Stimulated activated naive B cell treated with anti-CD40 and anti-IgM and Interleukin-4, amounts not matched to agents 10 μg/mL and 1 μg/mL and 100 μg/mL, for 72 hours (primary cell): Measurements from ENCODE around the gene SLC16A8.
"Not testable (repeated sequence)": the region's sequence is repeated elsewhere in the genome, so short reads cannot be mapped to it uniquely, and the experiment has no call there.

Experiments
- ATAC-seq, 2 donors: fragments of 150-1000 bp; cut with Tn5 transposase; replicated peaks; 2 replicates each; pipeline ENCODE4 v1.10.0; 2021; ENCODE audit warnings: moderate library complexity in 1 of 2
- DNase-seq: peaks from one replicate; pipeline ENCODE4 v3.0.0; 2021
- H3K27ac Mint-ChIP-seq: one replicate; pipeline ENCODE4 v1.8.0; 2022; ENCODE audit warnings: mild to moderate bottlenecking, mixed read lengths
- H3K27me3 Mint-ChIP-seq, 2 donors: one replicate each; pipeline ENCODE4 v1.8.0; 2022; ENCODE audit warnings: mixed read lengths in 2 of 2
- H3K36me3 Mint-ChIP-seq, 2 donors: one replicate each; pipeline ENCODE4 v1.8.0; 2022; ENCODE audit warnings: mixed read lengths in 2 of 2, mild to moderate bottlenecking in 1 of 2
- H3K4me1 Mint-ChIP-seq, 2 donors: one replicate each; pipeline ENCODE4 v1.8.0; 2022; ENCODE audit warnings: mixed read lengths in 2 of 2, mild to moderate bottlenecking in 1 of 2
- H3K4me3 Mint-ChIP-seq, 2 donors: one replicate each; pipeline ENCODE4 v1.8.0; 2022; ENCODE audit warnings: mild to moderate bottlenecking in 2 of 2, mixed read lengths in 2 of 2, moderate library complexity in 1 of 2
- H3K9me3 Mint-ChIP-seq, 2 donors: one replicate each; pipeline ENCODE4 v1.8.0; 2022; ENCODE audit warnings: mixed read lengths in 2 of 2, mild to moderate bottlenecking in 1 of 2

The SLC16A8 gene

GRCh38 chr22:38120359-38121110, 36.6 kb upstream of the SLC16A8 start:
- Mint-ChIP-seq H3K27ac (peak overlapping the region; percentile 34), H3K4me1 (peaks cover 0 to 2% of the 10 kb centered on the region in 2 donors), H3K4me3 (no peak overlapping the region), H3K36me3 (peaks cover 5 to 12% of the 10 kb centered on the region in 2 donors), H3K9me3 (no peaks in the 10 kb centered on the region), H3K27me3 (no peaks in the 10 kb centered on the region)
- DNase-seq: no peak
- no peak for ATAC-seq

GRCh38 chr22:38118747-38119146, 34.8 kb upstream of the SLC16A8 start:
- not testable (repeated sequence) for H3K27me3 Mint-ChIP-seq, H3K27ac Mint-ChIP-seq, DNase-seq, H3K4me3 Mint-ChIP-seq, H3K9me3 Mint-ChIP-seq, ATAC-seq
- Mint-ChIP-seq H3K4me1 (peaks cover 5 to 13% of the 10 kb centered on the region in 2 donors), H3K36me3 (peaks cover 11 to 17% of the 10 kb centered on the region in 2 donors)

GRCh38 chr22:38118182-38118581, 34.2 kb upstream of the SLC16A8 start:
- no peaks in the 10 kb centered on the region for H3K27me3 Mint-ChIP-seq
- H3K4me1 Mint-ChIP-seq: peaks cover 5 to 13% of the 10 kb centered on the region in 2 donors
- H3K27ac Mint-ChIP-seq: no peak overlapping the region
- peaks cover 15 to 18% of the 10 kb centered on the region in 2 donors for H3K36me3 Mint-ChIP-seq
- H3K9me3 Mint-ChIP-seq: no peaks in the 10 kb centered on the region
- no peak overlapping the region for H3K4me3 Mint-ChIP-seq
- no peak for ATAC-seq
- no peak for DNase-seq

- not testable (repeated sequence) for H3K9me3 Mint-ChIP-seq, H3K27me3 Mint-ChIP-seq, H3K4me3 Mint-ChIP-seq, DNase-seq, ATAC-seq, H3K27ac Mint-ChIP-seq
- H3K4me1 Mint-ChIP-seq: peaks cover 3 to 13% of the 10 kb centered on the region in 2 donors
- H3K36me3 Mint-ChIP-seq: peaks cover 18 to 21% of the 10 kb centered on the region in 2 donors
These were observed 33.6 kb upstream of the SLC16A8 start for GRCh38 chr22:38117556-38117955.

- no peak for DNase-seq
- ATAC-seq: no peak
- Mint-ChIP-seq H3K4me1 (peaks cover 3 to 13% of the 10 kb centered on the region in 2 donors), H3K27me3 (no peaks in the 10 kb centered on the region), H3K36me3 (peaks cover 18 to 24% of the 10 kb centered on the region in 2 donors), H3K9me3 (no peaks in the 10 kb centered on the region), H3K27ac (no peak overlapping the region), H3K4me3 (no peak overlapping the region)
These were observed 31.6 kb upstream of the SLC16A8 start for GRCh38 chr22:38115423-38116205.

GRCh38 chr22:38114484-38115398, 30.8 kb upstream of the SLC16A8 start:
- no peak overlapping the region for H3K4me3 Mint-ChIP-seq
- H3K27ac Mint-ChIP-seq: no peak overlapping the region
- H3K9me3 Mint-ChIP-seq: peaks cover 0 to 1% of the 10 kb centered on the region in 2 donors
- peaks cover 20 to 24% of the 10 kb centered on the region in 2 donors for H3K36me3 Mint-ChIP-seq
- peak; percentile 93 to 97 for ATAC-seq
- DNase-seq: peak; percentile 59
- peaks cover 0 to 3% of the 10 kb centered on the region in 2 donors for H3K27me3 Mint-ChIP-seq
- peaks cover 4 to 16% of the 10 kb centered on the region in 2 donors for H3K4me1 Mint-ChIP-seq

- peaks cover 0 to 5% of the 10 kb centered on the region in 2 donors for H3K27me3 Mint-ChIP-seq
- DNase-seq (no peak), ATAC-seq (no peak)
- H3K36me3 Mint-ChIP-seq: peaks cover 24 to 30% of the 10 kb centered on the region in 2 donors
- H3K9me3 Mint-ChIP-seq: peaks cover 0 to 2% of the 10 kb centered on the region in 2 donors
- H3K4me3 Mint-ChIP-seq: no peak overlapping the region
- no peak overlapping the region for H3K27ac Mint-ChIP-seq
- peaks cover 5 to 18% of the 10 kb centered on the region in 2 donors for H3K4me1 Mint-ChIP-seq
These were observed 28.4 kb upstream of the SLC16A8 start for GRCh38 chr22:38112381-38112780.

- H3K4me1 Mint-ChIP-seq: peaks cover 5 to 18% of the 10 kb centered on the region in 2 donors
- peaks cover 24 to 30% of the 10 kb centered on the region in 2 donors for H3K36me3 Mint-ChIP-seq
- DNase-seq: no peak
- H3K9me3 Mint-ChIP-seq: peaks cover 0 to 2% of the 10 kb centered on the region in 2 donors
- no peak overlapping the region for H3K27ac Mint-ChIP-seq
- peaks cover 0 to 5% of the 10 kb centered on the region in 2 donors for H3K27me3 Mint-ChIP-seq
- ATAC-seq: no peak
- no peak overlapping the region for H3K4me3 Mint-ChIP-seq
These were observed 28.0 kb upstream of the SLC16A8 start for GRCh38 chr22:38111925-38112355.

- Mint-ChIP-seq H3K27me3 (peaks cover 0 to 5% of the 10 kb centered on the region in 2 donors), H3K4me3 (no peak overlapping the region), H3K9me3 (peaks cover 0 to 2% of the 10 kb centered on the region in 2 donors), H3K27ac (no peak overlapping the region), H3K36me3 (peaks cover 24 to 30% of the 10 kb centered on the region in 2 donors), H3K4me1 (peaks cover 5 to 18% of the 10 kb centered on the region in 2 donors)
- ATAC-seq (no peak), DNase-seq (no peak)
These were observed 27.2 kb upstream of the SLC16A8 start for GRCh38 chr22:38110863-38111852.

GRCh38 chr22:38110008-38110862, 26.3 kb upstream of the SLC16A8 start, which contains the start of gene BAIAP2L2:
TSS of gene BAIAP2L2 (minus strand) at chr22:38110684. CDS start at chr22:38110525, 159 bp downstream.
- H3K4me3 Mint-ChIP-seq: peak within 1 kb of the TSS; percentile 62 to 72
- no peak for DNase-seq
- H3K27me3 Mint-ChIP-seq: peaks cover 0 to 5% of the 10 kb centered on the region in 2 donors
- H3K36me3 Mint-ChIP-seq: peaks cover 21 to 30% of the 10 kb centered on the region in 2 donors
- peaks cover 0 to 2% of the 10 kb centered on the region in 2 donors for H3K9me3 Mint-ChIP-seq
- no peak for ATAC-seq
- H3K27ac Mint-ChIP-seq: peak within 1 kb of the TSS; percentile 94
- H3K4me1 Mint-ChIP-seq: peaks cover 5 to 16% of the 10 kb centered on the region in 2 donors

GRCh38 chr22:38109371-38110001, 25.5 kb upstream of the SLC16A8 start:
- Mint-ChIP-seq H3K9me3 (peaks cover 0 to 2% of the 10 kb centered on the region in 2 donors), H3K27ac (peak overlapping the region; percentile 94), H3K27me3 (peaks cover 0 to 5% of the 10 kb centered on the region in 2 donors), H3K4me3 (peak overlapping the region; percentile 62 to 72), H3K36me3 (peaks cover 16 to 25% of the 10 kb centered on the region in 2 donors), H3K4me1 (peaks cover 4 to 9% of the 10 kb centered on the region in 2 donors)
- DNase-seq (no peak), ATAC-seq (peak; percentile 33 to 44)
